GM13977 (cell line): ENCODE data around the gene CHST11.

Source experiments
- DNase-seq: peaks from one replicate; pipeline ENCODE4 v3.0.0; 2012; ENCODE audit warnings: low spot score
- in situ Hi-C: fragments of 300-500 bp; cut with MboI; formaldehyde crosslinking; loops from one replicate; pipeline ENCODE4 v1.12.0; 2022; ENCODE audit warnings: low sequenced_read_pairs, low pct_unique_long_range_greater_than_20kb, mixed read lengths, inconsistent platforms; ENCODE audit not compliant: unreplicated experiment
- TF ChIP-seq, protein P1 (sequence below): IDR thresholded peaks from 2 replicates; pipeline ENCODE4 v1.5.1; 2012; ENCODE audit warnings: mild to moderate bottlenecking, control low read depth; ENCODE audit not compliant: insufficient read depth; ENCODE audit errors: extremely low read depth, missing control alignments

The CHST11 gene

DNA sequence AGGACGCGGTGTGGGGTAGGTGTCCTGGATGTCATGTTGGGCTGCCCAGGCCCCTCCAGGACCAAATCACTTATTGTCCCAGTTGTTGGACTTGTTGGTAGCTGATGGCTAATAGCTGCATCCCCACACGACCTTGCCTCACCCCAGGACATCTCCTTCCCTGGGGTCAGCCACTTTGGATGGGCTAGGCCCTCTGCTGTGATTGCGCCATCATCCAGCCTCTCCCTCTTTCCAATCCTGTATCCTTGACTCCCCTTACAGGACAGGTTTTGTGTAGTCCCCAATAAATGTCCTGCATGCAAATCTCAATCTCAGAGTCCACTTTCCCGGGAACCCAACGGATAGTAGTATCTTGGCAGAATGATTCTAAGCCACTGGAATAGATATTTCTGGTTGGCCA, 43.4 kb upstream of the CHST11 start:
- no peak for DNase-seq
- in situ Hi-C loops, result no loop called here
- TF ChIP-seq, protein P1, sequence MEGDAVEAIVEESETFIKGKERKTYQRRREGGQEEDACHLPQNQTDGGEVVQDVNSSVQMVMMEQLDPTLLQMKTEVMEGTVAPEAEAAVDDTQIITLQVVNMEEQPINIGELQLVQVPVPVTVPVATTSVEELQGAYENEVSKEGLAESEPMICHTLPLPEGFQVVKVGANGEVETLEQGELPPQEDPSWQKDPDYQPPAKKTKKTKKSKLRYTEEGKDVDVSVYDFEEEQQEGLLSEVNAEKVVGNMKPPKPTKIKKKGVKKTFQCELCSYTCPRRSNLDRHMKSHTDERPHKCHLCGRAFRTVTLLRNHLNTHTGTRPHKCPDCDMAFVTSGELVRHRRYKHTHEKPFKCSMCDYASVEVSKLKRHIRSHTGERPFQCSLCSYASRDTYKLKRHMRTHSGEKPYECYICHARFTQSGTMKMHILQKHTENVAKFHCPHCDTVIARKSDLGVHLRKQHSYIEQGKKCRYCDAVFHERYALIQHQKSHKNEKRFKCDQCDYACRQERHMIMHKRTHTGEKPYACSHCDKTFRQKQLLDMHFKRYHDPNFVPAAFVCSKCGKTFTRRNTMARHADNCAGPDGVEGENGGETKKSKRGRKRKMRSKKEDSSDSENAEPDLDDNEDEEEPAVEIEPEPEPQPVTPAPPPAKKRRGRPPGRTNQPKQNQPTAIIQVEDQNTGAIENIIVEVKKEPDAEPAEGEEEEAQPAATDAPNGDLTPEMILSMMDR, result no peak

DNA sequence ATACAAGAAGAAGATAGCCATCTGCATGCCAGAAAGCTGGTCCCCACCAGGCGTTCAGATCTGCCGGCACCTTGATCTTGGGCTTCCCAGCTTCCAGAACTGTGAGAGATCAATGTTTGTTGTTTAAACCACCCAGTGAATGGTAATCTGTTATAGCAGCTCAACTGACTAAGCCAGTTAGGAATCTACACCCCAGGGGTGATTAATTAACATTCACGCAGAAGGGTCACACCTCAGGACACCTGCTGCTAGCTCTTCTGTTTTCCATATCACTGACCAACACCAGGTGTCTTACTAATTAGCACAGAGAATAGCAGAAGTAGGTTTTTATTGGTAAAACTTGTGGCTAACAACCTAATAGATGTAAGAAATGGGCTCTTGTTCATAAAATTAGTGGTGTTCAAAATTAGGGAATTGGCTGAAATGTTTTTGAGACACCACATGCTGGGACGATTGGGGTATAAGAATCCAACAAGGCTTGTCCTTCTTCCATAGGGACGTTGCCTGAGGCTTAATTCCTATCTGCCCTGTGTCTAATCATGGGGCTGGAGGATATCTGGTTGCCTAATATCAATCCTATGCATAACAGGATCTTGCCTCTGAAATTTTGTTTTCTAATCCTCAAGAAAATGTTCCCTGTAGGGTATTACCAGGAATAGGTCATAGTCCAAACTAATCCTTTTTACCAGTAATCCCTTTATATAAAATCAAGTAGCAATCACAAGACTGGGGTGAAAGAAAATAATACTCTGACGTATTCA, 42.0 kb upstream of the CHST11 start:
- no peak for DNase-seq
- TF ChIP-seq, protein P1, result no peak
- in situ Hi-C loops, result no loop called here

DNA sequence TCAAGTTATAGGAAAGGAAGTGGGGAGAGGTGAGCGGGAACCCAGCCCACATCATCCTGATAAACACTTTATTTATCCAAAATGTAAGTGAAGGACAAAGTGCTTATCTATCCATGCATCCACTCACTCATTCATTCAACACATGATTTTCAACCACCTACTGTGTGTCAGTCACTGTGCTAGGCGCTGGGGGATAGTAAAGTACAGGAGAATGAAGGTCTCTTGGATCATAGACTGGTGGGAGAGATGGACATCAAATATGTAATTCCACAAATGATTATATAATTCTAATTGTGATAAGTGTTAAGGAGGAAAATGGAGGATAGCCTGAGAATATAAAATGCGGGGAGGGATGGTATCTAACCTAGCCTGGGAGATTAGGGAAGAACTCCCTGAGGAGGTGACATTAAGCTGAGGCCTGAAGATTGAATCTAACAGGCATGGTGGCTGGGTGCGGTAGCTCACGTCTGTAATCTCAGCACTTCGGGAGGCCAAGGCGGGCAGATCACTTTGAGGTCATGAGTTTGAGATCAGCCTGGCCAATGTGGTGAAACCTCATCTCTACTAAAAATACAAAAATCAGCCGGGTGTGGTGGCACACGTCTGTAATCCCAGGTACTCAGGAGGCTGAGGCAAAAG, 41.3 kb upstream of the CHST11 start:
- no peak for DNase-seq
- in situ Hi-C loops, result no loop called here
- TF ChIP-seq, protein P1, result no peak

DNA sequence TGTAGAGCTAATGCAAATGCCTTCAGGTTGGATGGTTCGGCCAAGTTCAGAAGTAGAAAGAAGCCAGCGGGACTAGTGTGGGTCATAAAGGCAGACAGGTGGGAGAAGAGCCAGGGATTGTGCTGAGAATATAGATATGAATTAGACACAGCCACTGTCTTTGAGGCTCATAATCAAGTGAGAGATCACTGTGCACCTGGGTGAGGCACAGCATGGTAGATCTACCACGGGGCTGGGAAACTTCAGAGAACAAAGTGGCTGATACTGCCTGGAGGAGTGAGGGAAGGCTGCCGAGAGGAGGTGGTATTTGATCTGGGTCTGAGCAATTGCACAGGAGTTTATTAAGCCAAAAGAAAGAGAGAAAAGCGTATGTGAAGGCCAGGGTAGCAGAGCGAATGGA, 40.6 kb upstream of the CHST11 start:
- TF ChIP-seq, protein P1, result no peak
- in situ Hi-C loops, result no loop called here
- DNase-seq, result no peak

DNA sequence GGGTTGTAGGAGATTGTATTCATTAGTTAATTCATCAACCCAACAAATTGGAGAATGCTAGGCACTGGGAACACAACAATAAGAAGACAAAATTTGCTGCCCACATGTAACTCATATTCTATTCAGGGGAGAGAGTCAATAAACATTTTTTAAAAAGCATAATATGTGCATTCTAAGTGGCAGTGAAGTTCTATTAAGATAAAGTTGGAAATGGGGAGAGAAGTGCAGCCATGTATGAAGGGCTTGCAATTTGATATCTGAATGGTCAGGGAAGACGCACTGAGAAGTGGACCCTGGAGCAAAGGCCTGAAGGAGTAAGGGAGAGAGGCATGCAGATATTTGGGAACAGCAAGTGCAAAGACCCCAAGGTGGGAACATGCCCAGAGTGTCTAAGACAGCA, 40.2 kb upstream of the CHST11 start:
- TF ChIP-seq, protein P1, result no peak
- in situ Hi-C loops, result no loop called here
- DNase-seq, result no peak

DNA sequence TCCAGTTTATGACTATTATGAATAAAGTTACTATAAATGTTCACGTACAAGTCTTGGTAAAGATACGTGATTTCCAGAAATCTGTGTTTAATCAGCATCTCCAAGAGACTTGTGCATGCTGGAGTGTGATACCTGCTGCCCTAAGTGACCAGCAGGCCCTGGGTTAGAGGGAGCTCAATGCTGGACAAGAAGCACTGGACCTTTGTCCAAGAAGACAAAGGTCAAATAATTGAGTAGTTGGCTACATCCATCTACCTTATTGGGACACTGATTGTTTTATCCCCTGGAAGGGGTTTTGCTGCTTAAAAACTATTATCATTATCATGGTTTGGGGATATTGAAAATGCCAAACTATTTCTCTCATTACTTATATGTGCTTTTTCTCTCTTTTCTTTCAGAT, 37.0 kb upstream of the CHST11 start:
- DNase-seq, result no peak
- TF ChIP-seq, protein P1, result no peak
- in situ Hi-C loops, result no loop called here
